Measurements from ENCODE around the gene SNRPA. TPM values are rescaled to one million over a fixed set of nuclear protein-coding genes. Genes with fewer than 3 reads are reported as not detected.

The SNRPA gene
- polyA plus RNA-seq, 1 of the 3 experiments (the other 2 are of a cell fraction), result 121 TPM

- TF ChIP-seq CHD2 (IDR thresholded peaks at IDR 0.05; ENCODE audit: low read length, partially characterized antibody), result no peak
- TF ChIP-seq PBX3 (IDR thresholded peaks at IDR 0.05), result peak; percentile 84
- no peak for TF ChIP-seq TAF1 (IDR thresholded peaks at IDR 0.05; ENCODE audit: borderline replicate concordance, low read depth, low read length)
- TF ChIP-seq RFX5 (IDR thresholded peaks at IDR 0.05; ENCODE audit: low read length), result no peak
- TF ChIP-seq GABPA (IDR thresholded peaks at IDR 0.05; ENCODE audit: low read depth), result no peak
- TF ChIP-seq SIN3A (IDR thresholded peaks at IDR 0.05; ENCODE audit: borderline replicate concordance, low read depth, low read length), result peak; percentile 63; the same call in 1 of the 2 replicates
- peak; percentile 40; the same call in 1 of the 2 replicates for TF ChIP-seq FOSL2 (IDR thresholded peaks at IDR 0.05; ENCODE audit: borderline replicate concordance, low read depth)
- TF ChIP-seq MAX (IDR thresholded peaks at IDR 0.05; ENCODE audit: low read depth), result no peak
- TF ChIP-seq JUND (IDR thresholded peaks at IDR 0.05), result no peak
These were observed 34.9 kb upstream of the SNRPA start (continued) for GRCh38 chr19:40716031-40716481.

DNA sequence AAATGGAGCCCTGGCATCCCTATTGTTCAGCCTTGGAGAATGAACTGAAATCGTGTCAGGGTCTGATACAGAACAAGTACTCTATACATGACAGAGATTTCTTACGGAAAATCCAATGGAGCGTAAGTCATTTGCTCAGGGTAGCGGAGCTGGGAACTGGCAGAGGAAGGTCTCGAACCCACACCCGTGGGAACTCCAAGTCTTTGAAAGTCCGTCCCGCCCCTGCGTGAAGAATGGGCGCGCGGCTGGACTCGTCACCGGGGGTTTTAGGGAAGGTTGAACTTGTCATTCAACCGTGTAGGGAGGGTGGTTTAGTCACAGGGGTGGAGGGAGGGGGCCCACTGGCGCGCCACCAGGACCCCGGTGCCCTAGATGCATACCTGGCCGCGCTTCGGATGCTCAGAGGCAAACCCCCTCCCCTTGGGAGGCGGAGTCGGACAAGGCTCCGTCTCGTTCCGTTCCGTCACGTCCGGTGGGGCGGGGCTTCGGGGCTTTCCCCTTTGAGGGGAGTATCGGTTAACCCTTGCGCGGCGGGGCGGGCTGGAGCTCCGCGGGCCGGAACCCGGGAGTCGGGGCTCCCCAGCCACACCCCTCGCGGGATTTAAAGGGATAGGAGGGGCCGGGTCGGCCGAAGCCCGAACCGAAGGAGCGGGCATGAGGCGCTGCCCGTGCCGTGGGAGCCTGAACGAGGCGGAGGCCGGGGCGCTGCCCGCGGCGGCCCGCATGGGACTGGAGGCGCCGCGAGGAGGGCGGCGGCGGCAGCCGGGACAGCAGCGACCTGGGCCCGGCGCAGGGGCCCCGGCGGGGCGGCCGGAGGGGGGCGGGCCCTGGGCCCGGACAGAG lies 34.3 kb upstream of the SNRPA start, which contains the start of the genes COQ8B and ITPKC:
TSS of gene COQ8B (minus strand) at position 405 of the 843 bp plus-strand sequence. CDS start 2,254 bp downstream, outside the sequence.
TSS of gene ITPKC (plus strand) at position 631 of the 843 bp plus-strand sequence. CDS start at position 655, 24 bp downstream.
- POLR2A ChIA-PET, result interaction anchor here (0.7 to 1.8 kb wide), 7 partner anchors 9 to 90 kb away, joined by 4 to 15 read pairs (median 5); partner anchors contain the start of genes ACTMAP, EGLN2, NUMBL and RAB4B

More for the DNA sequence above, 34.3 kb upstream of the SNRPA start, which contains the start of the genes COQ8B and ITPKC:
- Histone ChIP-seq H3K4me1 (ENCODE audit: control insufficient read depth in 1 of 2, insufficient read depth in 2 of 2, low read depth in 1 of 2, low read length in 1 of 2) (peaks cover 8 to 35% of the 10 kb centered on the region in 2 experiments; a peak in 1 of 4 replicates), H2AFZ (ENCODE audit: low read depth) (peak within 1 kb of the TSS; percentile 73; the same call in 1 of the 2 replicates), H3K27me3 (ENCODE audit: insufficient read depth) (no peaks in the 10 kb centered on the region), H3F3A (replicated peaks; ENCODE audit: insufficient read depth) (peaks cover 17% of the 10 kb centered on the region), H3K9ac (peak within 1 kb of the TSS; percentile 98), H3K9me2 (no peaks in the 10 kb centered on the region), H3K9me3 (no peaks in the 10 kb centered on the region), H3K79me2 (ENCODE audit: insufficient read depth) (peaks cover 61% of the 10 kb centered on the region), H3K4me3 (ENCODE audit: low read depth in 2 of 2, low read length in 1 of 2) (peak within 1 kb of the TSS; percentile 70 to 80), H4K20me1 (ENCODE audit: insufficient read depth) (no peaks in the 10 kb centered on the region; the same call in 1 of the 2 replicates), H3K36me3 (replicated peaks in 1 of 2; ENCODE audit: control insufficient read depth in 1 of 2, insufficient read depth in 2 of 2, low read length in 1 of 2) (peaks cover 0 to 15% of the 10 kb centered on the region in 2 experiments), H3K27ac (ENCODE audit: low read depth in 2 of 2, low read length in 1 of 2) (peak within 1 kb of the TSS; percentile 96 to 100), H3K4me2 (peak within 1 kb of the TSS; percentile 89)
- TF ChIP-seq TAF1 (IDR thresholded peaks at IDR 0.05; ENCODE audit: borderline replicate concordance, low read depth, low read length), result peak; percentile 73
- TF ChIP-seq MEF2A (IDR thresholded peaks at IDR 0.05; ENCODE audit: borderline replicate concordance, low read depth), result no peak
- TF ChIP-seq, protein P1, sequence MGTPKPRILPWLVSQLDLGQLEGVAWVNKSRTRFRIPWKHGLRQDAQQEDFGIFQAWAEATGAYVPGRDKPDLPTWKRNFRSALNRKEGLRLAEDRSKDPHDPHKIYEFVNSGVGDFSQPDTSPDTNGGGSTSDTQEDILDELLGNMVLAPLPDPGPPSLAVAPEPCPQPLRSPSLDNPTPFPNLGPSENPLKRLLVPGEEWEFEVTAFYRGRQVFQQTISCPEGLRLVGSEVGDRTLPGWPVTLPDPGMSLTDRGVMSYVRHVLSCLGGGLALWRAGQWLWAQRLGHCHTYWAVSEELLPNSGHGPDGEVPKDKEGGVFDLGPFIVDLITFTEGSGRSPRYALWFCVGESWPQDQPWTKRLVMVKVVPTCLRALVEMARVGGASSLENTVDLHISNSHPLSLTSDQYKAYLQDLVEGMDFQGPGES (IDR thresholded peaks at IDR 0.05; ENCODE audit: low read depth, low read length), result no peak
- TF ChIP-seq PBX3 (IDR thresholded peaks at IDR 0.05), result peak; percentile 31
- peak; percentile 90 for TF ChIP-seq CHD2 (IDR thresholded peaks at IDR 0.05; ENCODE audit: low read length, partially characterized antibody)
- TF ChIP-seq GABPA (IDR thresholded peaks at IDR 0.05; ENCODE audit: low read depth), result peak; percentile 78
- no peak; the same call in 1 of the 2 replicates for TF ChIP-seq FOSL2 (IDR thresholded peaks at IDR 0.05; ENCODE audit: borderline replicate concordance, low read depth)
- no peak for TF ChIP-seq POLR2AphosphoS5 (IDR thresholded peaks at IDR 0.05; ENCODE audit: low read depth, low read length)
- 0 out of 2 replicates have a peak, but pooled peaks have one; percentile 24 for TF ChIP-seq RFX5 (IDR thresholded peaks at IDR 0.05; ENCODE audit: low read length)
- peak; percentile 35; the same call in 1 of the 2 replicates for TF ChIP-seq MAX (IDR thresholded peaks at IDR 0.05; ENCODE audit: low read depth)
- TF ChIP-seq, protein P2, sequence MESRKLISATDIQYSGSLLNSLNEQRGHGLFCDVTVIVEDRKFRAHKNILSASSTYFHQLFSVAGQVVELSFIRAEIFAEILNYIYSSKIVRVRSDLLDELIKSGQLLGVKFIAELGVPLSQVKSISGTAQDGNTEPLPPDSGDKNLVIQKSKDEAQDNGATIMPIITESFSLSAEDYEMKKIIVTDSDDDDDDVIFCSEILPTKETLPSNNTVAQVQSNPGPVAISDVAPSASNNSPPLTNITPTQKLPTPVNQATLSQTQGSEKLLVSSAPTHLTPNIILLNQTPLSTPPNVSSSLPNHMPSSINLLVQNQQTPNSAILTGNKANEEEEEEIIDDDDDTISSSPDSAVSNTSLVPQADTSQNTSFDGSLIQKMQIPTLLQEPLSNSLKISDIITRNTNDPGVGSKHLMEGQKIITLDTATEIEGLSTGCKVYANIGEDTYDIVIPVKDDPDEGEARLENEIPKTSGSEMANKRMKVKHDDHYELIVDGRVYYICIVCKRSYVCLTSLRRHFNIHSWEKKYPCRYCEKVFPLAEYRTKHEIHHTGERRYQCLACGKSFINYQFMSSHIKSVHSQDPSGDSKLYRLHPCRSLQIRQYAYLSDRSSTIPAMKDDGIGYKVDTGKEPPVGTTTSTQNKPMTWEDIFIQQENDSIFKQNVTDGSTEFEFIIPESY (IDR thresholded peaks at IDR 0.05; ENCODE audit: borderline replicate concordance, low read depth), result 0 out of 2 replicates have a peak, but pooled peaks have one; percentile 41
- peak; percentile 46; the same call in 1 of the 2 replicates for TF ChIP-seq ELF1 (IDR thresholded peaks at IDR 0.05)
- TF ChIP-seq YY1 (IDR thresholded peaks at IDR 0.05; ENCODE audit: low read depth), result 0 out of 2 replicates have a peak, but pooled peaks have one; percentile 6
- TF ChIP-seq SIN3A (IDR thresholded peaks at IDR 0.05; ENCODE audit: borderline replicate concordance, low read depth, low read length), result peak; percentile 61; the same call in 1 of the 2 replicates
- 0 out of 2 replicates have a peak, but pooled peaks have one; percentile 16 for TF ChIP-seq TCF12 (IDR thresholded peaks at IDR 0.05)
- peak in 1 of 2 experiments; percentile 14; a peak in 1 of 4 replicates for TF ChIP-seq EP300 (IDR thresholded peaks at IDR 0.05; ENCODE audit: borderline replicate concordance in 1 of 2, low read depth in 1 of 2, low read length in 1 of 2)
- CTCF ChIA-PET, result interaction anchor here (0.7 to 1.0 kb wide), 5 partner anchors 18 to 89 kb away, joined by 3 to 5 read pairs (median 3); no protein-coding TSS in a partner anchor
- 2% methylated on average over 18 of the region's 76 CpGs for WGBS (ENCODE audit: low lambda C conversion rate)
- peak; percentile 98 for DNase-seq
